Myocyte (in vitro differentiated cells): ENCODE data around the gene NPIPA2. TPM values are rescaled to one million over a fixed set of nuclear protein-coding genes. Genes with fewer than 3 reads are reported as not detected.
"Not testable (repeated sequence)": the region's sequence is repeated elsewhere in the genome, so short reads cannot be mapped to it uniquely, and the experiment has no call there.

ENCODE experiments used
- DNase-seq: peaks from one replicate; pipeline ENCODE4 v3.0.0-alpha.2; 2012; ENCODE audit warnings: low read depth
- polyA plus RNA-seq: library from polyadenylated mRNA; unstranded; fragments of >200 nt; gene quantifications from one replicate; pipeline ENCODE4 v1.2.1, GENCODE V29; 2012; ENCODE audit warnings: missing spikeins
- total RNA-seq: library from RNA; depleted of rRNA; stranded (reverse); fragments of >200 nt; gene quantifications from 2 replicates; pipeline ENCODE4 v1.2.3, GENCODE V29; 2014

Gene NPIPA2
- 0.67 TPM in 1 of 2 replicates, not detected in the other for total RNA-seq
- polyA plus RNA-seq = 1.9 TPM

DNA sequence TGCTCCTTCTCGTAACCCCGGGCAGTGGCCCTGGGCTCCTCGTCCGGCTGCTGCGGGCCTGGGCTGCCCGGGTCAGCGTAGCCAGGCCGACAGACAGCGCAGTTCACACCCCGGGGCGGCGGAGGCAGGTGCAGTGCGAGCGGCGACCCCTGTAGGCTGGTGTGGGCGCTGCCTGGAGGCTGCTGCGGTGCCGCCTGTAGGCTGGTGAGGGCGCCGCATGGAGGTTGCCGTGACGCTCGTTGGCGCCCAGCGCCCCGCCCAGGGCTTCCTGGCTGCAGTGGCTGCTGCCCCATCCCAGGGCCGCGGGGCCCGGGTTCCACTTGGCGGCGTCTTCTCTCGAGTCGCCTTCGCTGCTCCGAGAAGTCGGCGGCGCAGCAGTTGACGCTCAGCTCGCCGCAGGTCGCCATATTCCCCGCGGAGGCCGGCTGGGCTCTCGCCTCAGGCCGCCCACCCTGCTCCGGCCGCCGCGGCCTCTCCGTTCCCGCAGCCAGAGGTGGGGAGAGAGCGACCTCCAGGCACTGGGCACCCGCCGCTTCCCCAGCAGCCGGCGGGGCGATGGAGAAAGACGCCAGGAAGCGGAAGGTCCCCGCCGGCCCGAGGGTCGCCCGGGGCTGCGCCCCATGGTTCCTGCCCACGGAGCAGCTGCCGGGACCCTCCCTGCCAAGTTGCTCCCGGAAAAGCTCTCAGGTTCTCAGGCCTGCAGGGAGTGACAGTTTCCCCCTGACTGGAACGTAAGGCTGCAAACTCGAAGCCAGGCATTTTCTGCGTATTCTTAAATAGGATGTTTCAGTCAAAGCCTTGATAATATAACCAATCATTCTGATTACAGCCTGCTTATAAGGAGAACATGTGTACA is at the start of gene NPIPA2:
Gene NPIPA2, plus strand, starts transcription at position 261 of the 856 bp plus-strand sequence. CDS start 5,533 bp downstream, outside the sequence.
- DNase-seq = not testable (repeated sequence)

DNA sequence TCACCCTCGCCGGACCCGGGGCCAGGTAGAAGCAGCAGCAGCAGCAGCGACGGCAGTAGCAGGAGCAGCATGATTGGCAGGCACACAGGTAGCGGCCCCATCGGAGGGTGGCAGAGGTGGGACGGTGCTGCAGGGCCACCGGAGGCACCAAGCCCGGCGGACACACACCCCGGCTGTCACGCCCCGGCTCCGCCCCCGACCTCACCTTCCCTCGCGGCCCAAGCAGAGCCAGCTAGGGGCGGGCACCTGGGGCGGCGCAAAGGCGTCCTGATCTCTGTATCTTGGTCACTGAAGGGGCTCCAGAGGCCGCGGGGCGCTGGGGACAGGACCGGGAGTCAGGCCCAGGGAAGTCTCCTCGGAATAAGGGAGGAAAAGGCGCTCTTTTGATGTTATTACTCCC is 48.2 kb upstream of the NPIPA2 start, which contains the start of gene PLA2G10:
Gene PLA2G10, minus strand, starts transcription at position 180 of the 400 bp plus-strand sequence. Its CDS starts 79 bp downstream, at position 101.
- not testable (repeated sequence) for DNase-seq

DNA sequence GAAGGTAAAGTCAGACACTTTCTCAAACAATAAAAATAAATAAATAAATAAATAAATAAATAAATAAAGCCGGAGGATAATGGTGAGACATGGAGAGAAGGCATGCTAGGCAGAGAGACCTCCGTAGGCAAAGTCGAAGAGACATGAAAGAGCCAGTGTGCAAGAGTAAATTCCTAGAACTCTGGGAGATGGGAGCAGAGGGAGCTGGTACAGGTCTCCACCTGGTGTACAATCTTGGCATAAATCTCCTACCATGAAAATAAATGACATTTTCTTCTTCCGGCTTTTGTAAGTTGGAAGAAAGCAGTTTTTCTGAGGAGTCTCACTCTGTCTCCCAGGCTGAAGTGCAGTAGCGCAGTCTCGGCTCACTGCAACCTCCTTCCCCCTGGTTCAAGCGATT is 40.5 kb upstream of the NPIPA2 start:
- DNase-seq = not testable (repeated sequence)

GRCh38 chr16:14702672-14703071 is 39.7 kb upstream of the NPIPA2 start:
- DNase-seq = not testable (repeated sequence)

DNA sequence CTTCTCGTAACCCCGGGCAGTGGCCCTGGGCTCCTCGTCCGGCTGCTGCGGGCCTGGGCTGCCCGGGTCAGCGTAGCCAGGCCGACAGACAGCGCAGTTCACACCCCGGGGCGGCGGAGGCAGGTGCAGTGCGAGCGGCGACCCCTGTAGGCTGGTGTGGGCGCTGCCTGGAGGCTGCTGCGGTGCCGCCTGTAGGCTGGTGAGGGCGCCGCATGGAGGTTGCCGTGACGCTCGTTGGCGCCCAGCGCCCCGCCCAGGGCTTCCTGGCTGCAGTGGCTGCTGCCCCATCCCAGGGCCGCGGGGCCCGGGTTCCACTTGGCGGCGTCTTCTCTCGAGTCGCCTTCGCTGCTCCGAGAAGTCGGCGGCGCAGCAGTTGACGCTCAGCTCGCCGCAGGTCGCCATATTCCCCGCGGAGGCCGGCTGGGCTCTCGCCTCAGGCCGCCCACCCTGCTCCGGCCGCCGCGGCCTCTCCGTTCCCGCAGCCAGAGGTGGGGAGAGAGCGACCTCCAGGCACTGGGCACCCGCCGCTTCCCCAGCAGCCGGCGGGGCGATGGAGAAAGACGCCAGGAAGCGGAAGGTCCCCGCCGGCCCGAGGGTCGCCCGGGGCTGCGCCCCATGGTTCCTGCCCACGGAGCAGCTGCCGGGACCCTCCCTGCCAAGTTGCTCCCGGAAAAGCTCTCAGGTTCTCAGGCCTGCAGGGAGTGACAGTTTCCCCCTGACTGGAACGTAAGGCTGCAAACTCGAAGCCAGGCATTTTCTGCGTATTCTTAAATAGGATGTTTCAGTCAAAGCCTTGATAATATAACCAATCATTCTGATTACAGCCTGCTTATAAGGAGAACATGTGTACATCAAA is 38.9 kb upstream of the NPIPA2 start, which contains the start of gene NPIPA3:
Gene NPIPA3, plus strand, starts transcription at position 256 of the 856 bp plus-strand sequence. CDS start 5,533 bp downstream, outside the sequence.
- DNase-seq = not testable (repeated sequence)

DNA sequence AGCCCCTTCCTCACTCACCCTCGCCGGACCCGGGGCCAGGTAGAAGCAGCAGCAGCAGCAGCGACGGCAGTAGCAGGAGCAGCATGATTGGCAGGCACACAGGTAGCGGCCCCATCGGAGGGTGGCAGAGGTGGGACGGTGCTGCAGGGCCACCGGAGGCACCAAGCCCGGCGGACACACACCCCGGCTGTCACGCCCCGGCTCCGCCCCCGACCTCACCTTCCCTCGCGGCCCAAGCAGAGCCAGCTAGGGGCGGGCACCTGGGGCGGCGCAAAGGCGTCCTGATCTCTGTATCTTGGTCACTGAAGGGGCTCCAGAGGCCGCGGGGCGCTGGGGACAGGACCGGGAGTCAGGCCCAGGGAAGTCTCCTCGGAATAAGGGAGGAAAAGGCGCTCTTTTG is 9.1 kb upstream of the NPIPA2 start:
- not testable (repeated sequence) for DNase-seq

DNA sequence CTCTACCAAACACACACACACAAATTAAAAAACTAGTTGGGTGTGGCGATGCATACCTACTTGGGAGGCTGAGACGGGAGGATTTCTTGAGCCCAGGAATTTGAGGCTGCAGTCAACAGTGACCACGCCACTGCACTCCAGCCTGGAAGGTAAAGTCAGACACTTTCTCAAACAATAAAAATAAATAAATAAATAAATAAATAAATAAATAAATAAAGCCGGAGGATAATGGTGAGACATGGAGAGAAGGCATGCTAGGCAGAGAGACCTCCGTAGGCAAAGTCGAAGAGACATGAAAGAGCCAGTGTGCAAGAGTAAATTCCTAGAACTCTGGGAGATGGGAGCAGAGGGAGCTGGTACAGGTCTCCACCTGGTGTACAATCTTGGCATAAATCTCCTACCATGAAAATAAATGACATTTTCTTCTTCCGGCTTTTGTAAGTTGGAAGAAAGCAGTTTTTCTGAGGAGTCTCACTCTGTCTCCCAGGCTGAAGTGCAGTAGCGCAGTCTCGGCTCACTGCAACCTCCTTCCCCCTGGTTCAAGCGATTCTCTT is 1.4 kb upstream of the NPIPA2 start:
- not testable (repeated sequence) for DNase-seq

DNA sequence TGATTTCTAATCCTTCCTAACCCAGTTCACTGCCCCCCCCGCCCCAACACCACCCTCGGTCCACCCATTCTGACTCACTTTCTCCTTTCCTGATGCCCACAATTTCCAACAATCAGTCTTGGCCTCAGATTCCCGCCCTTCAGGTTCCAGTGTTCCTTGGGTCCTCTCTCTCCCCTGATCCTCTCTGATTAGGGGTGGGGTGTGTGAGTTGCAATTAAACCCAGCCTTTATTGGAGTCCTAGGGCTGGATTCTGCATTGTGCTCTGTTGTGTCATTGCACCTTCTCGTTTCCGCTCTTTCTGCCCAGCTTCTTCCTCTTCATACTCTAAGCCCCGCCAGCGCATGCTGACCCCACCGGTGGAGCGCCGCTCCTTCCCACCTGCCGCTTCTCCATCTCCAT is 539 bp upstream of the NPIPA2 start:
- not testable (repeated sequence) for DNase-seq

DNA sequence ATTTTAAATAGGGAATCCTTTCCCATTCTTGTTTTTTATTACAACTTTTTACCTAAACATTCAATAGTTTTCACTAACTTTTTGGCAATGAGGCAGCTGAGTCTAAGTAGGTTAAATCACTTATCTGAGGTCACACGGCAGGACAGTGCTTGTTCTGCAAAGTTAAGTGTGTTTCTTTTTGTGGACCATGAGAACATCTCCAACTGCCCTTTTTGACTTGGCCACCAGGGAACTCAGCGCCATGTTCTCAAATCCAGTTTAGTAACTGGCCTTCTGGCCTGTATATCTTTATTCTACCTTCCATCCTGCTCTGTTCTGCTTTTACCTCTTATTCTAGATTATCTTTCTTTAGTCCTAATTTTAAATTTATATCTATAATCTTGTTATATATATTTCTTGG is 31.3 kb downstream of the NPIPA2 start:
- DNase-seq = not testable (repeated sequence)

- not testable (repeated sequence) for DNase-seq
Observed at GRCh38 chr16:14775624-14776023, 33.3 kb downstream of the NPIPA2 start.

DNA sequence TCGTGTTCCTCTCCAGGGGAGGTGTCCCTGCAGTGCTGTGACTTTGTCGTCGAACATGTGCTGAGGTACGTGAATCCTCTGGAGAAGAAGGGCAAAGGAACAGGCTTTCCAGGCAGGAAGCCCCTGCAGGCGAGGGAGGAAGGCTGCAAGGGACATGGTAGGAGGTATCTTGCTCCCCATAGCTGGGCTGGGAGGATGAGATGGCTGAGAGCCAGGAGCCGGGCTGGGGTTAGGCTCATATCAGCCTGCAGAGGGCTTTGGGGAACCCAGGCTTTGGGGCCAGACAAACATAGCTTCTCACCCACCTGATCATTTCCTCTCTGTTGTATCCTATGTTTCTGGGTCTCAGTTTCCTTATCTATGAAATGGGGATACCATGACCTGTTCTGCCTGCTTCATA is 34.4 kb downstream of the NPIPA2 start:
- not testable (repeated sequence) for DNase-seq

DNA sequence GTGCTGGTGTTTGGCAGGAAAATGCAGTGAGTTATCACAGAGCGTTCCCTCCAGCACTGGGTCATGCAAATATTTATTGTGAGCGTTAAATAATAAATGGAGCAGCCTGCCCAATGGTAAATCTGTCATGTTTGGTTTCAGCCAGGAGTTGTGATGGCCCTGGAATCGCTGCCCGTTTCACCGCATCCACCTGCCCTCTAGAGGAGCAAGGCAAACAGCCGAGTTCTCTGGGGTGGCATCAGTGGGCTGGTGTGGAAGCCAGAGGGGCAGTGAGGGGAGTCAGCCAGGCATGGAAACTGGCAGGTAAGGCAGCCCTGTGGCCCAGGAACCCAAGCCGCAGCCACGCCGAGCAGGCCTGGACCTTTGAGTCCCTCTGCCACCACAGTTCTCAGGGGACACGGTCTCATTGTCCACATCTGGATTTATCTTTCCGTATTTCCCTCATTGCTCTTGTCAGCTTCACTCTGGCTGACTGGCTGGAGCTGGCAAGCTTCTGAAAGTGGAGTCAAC is 37.1 kb downstream of the NPIPA2 start:
- DNase-seq = not testable (repeated sequence)

GRCh38 chr16:14786180-14786579 is 43.8 kb downstream of the NPIPA2 start:
- not testable (repeated sequence) for DNase-seq

DNA sequence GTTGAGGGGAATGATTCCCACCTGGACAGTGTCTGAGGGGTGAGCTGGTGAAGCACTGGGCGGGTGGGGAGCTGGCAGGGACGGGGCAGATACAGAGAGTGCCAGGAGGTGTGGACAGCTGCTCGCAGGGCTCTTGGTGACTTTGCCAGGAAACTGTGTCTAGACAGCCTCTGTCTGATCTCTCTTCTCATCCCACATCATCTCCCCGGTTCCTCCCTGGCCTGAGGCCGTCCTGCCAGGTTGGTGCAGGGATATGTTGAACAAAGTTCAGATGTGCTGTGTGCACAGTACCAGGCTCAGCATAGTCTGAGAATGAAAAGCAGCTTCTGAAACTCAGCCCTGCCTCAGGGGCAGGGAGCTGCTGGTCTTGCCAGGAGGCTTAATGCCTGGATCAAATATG is 47.2 kb downstream of the NPIPA2 start:
- not testable (repeated sequence) for DNase-seq

DNA sequence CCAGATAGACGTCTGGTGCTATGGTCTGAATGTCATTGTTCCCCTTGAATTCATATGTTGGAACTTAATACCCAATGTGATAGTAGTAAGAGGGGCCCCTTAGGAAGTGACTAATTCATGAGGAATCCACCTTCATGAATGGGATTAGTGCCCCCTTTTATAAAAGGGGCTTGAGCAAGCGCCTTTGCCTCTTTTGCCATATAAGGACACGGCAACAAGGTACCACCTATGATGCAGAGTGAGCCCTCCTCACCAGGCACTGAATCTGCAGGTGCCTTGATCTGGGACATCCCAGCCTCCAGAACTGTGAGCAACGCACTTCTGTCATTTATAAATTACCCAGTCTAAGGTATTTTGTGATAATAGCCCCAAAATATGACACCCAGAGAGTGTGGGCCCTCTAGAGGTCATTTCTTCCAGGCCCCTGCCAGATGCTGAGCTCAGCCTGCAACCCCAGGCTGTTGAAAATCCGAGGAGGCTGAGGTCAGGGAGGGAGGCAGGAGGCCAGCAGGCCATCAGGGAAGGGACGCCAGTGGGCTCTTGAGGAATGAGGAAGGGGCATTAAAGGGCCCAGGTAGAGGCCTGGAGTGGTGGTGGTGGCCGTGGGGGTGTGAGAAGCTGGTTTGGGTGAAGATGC is 48.1 kb downstream of the NPIPA2 start:
- DNase-seq = not testable (repeated sequence)

- DNase-seq = not testable (repeated sequence)
Observed at GRCh38 chr16:14792914-14793313, 50.6 kb downstream of the NPIPA2 start.

DNA sequence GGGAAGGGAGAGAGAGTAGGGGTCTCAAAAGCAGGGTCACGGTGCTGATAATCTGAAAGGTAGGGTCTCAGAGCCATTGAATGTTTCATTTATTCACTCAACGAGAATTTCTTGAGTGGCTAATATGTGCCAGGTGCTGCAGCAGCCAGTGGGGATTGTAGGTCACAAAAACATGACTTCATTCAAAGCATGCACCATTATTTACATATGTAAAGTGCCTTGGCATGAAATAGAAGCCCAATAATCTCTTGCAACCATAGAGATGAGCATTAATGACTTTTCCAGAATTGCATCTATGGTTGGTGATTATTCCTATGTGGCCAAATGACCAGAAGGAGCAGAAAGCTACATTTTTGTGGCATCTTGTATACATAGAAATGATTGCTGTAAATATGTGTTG is 55.2 kb downstream of the NPIPA2 start:
- DNase-seq = not testable (repeated sequence)

GRCh38 chr16:14803577-14803976 is 61.2 kb downstream of the NPIPA2 start:
- DNase-seq = not testable (repeated sequence)

DNA sequence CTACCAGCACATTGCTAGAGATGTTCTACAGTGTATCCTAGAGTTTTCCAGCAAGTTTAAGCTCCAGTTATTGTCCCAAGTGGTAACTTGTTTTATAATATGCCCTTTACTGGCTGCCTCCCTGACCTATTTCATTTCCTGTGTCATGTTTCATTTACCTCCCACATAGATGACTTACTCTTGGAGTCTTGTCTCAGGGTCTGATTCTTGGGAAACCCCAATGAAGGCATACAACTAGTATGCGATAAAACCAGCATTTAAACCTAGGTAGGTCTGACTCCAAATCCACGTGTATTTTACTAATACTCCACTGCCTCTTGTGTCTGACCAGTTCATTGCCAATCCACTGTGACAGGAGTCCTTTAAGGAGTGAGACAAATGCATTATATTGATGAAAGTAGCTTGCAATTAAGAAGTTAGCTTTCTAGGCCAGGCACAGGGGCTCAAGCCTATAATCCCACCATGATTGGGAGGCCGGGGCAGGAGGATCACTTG is 64.9 kb downstream of the NPIPA2 start:
- not testable (repeated sequence) for DNase-seq

DNA sequence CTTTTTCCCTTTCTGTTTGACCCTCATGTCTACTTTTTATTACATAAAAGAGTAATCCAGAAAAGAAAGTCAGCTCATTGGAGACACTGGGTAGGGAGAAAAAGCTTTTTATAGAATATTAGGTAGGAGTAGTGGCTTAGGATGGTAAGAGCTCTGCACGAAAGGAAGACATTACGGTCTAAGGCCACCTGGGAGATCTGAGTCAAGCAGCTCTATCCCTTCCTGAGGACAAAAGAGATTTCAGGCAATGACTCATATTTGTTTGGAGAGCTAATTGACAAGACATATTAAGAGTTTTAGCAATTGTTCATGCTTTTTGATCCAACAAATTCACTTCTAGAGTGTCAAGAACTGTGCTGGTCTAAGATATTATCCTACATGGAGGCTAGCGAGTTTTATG is 71.6 kb downstream of the NPIPA2 start:
- DNase-seq = not testable (repeated sequence)
